ENCODE data around the gene KIF6.

DNA sequence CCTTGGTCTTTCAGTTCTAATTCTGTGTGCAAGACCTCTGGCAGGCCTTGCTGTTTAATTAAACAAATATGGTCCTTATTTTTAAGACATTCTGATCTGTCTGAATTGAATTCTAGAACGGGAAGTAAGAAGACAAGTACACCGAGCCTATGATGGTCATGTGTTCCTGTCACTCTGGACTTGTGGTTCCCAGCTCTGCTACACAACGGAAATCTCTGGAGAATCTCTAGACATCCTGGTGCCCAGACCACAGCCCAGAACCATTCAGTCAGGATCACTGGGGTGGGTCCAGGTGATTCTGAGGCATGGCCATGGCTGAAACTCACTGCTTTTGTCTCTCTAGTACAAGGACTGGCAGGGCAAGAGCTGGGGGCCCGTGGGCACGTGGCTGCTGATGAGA lies 386.8 kb downstream of the KIF6 start:
- TF ChIP-seq, protein P1, sequence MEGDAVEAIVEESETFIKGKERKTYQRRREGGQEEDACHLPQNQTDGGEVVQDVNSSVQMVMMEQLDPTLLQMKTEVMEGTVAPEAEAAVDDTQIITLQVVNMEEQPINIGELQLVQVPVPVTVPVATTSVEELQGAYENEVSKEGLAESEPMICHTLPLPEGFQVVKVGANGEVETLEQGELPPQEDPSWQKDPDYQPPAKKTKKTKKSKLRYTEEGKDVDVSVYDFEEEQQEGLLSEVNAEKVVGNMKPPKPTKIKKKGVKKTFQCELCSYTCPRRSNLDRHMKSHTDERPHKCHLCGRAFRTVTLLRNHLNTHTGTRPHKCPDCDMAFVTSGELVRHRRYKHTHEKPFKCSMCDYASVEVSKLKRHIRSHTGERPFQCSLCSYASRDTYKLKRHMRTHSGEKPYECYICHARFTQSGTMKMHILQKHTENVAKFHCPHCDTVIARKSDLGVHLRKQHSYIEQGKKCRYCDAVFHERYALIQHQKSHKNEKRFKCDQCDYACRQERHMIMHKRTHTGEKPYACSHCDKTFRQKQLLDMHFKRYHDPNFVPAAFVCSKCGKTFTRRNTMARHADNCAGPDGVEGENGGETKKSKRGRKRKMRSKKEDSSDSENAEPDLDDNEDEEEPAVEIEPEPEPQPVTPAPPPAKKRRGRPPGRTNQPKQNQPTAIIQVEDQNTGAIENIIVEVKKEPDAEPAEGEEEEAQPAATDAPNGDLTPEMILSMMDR (IDR thresholded peaks at IDR 0.05) = no peak
- TF ChIP-seq, protein P2, sequence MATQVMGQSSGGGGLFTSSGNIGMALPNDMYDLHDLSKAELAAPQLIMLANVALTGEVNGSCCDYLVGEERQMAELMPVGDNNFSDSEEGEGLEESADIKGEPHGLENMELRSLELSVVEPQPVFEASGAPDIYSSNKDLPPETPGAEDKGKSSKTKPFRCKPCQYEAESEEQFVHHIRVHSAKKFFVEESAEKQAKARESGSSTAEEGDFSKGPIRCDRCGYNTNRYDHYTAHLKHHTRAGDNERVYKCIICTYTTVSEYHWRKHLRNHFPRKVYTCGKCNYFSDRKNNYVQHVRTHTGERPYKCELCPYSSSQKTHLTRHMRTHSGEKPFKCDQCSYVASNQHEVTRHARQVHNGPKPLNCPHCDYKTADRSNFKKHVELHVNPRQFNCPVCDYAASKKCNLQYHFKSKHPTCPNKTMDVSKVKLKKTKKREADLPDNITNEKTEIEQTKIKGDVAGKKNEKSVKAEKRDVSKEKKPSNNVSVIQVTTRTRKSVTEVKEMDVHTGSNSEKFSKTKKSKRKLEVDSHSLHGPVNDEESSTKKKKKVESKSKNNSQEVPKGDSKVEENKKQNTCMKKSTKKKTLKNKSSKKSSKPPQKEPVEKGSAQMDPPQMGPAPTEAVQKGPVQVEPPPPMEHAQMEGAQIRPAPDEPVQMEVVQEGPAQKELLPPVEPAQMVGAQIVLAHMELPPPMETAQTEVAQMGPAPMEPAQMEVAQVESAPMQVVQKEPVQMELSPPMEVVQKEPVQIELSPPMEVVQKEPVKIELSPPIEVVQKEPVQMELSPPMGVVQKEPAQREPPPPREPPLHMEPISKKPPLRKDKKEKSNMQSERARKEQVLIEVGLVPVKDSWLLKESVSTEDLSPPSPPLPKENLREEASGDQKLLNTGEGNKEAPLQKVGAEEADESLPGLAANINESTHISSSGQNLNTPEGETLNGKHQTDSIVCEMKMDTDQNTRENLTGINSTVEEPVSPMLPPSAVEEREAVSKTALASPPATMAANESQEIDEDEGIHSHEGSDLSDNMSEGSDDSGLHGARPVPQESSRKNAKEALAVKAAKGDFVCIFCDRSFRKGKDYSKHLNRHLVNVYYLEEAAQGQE (IDR thresholded peaks at IDR 0.05; ENCODE audit: insufficient read depth in 1 of 2, low read depth in 2 of 2, low read length in 1 of 2) = no peak
- TF ChIP-seq POLR2AphosphoS5 (IDR thresholded peaks at IDR 0.05; ENCODE audit: low read depth, low read length) (no peak), SIN3A (IDR thresholded peaks at IDR 0.05; ENCODE audit: borderline replicate concordance, insufficient read depth, low read depth, low read length) (no peak), TCF7L2 (IDR thresholded peaks at IDR 0.05; ENCODE audit: low read depth, low read length) (no peak)

Measured in Panc1 (cell line).